HG02798 (cell line): ENCODE results near the gene PPARA.
"Not testable (repeated sequence)": the region's sequence is repeated elsewhere in the genome, so short reads cannot be mapped to it uniquely, and the experiment has no call there.

Source experiments
- ATAC-seq: cut with Tn5 transposase; IDR thresholded peaks from one replicate; pipeline ENCODE4 v1.9.1; 2021; ENCODE audit warnings: mild to moderate bottlenecking; ENCODE audit not compliant: unreplicated experiment, poor library complexity

Gene PPARA

GRCh38 chr22:46264520-46264919 lies 114.2 kb downstream of the PPARA start:
- ATAC-seq, result not testable (repeated sequence)

GRCh38 chr22:46265627-46266026 lies 115.3 kb downstream of the PPARA start:
- ATAC-seq, result not testable (repeated sequence)

- ATAC-seq, result peak; percentile 79
Measured at GRCh38 chr22:46267431-46268279, 117.3 kb downstream of the PPARA start, which contains the start of gene TTC38. Gene TTC38, plus strand, starts transcription at chr22:46268008. Its CDS starts 32 bp downstream, at chr22:46268040.

- no peak for ATAC-seq
Measured at GRCh38 chr22:46269564-46269963, 119.2 kb downstream of the PPARA start.

GRCh38 chr22:46272196-46272595 lies 121.9 kb downstream of the PPARA start:
- no peak for ATAC-seq

GRCh38 chr22:46272762-46273431 lies 122.6 kb downstream of the PPARA start:
- ATAC-seq, result no peak

GRCh38 chr22:46273432-46274148 lies 123.3 kb downstream of the PPARA start:
- ATAC-seq, result no peak

GRCh38 chr22:46274381-46274780 lies 124.1 kb downstream of the PPARA start:
- no peak for ATAC-seq

- ATAC-seq, result no peak
Measured at GRCh38 chr22:46275455-46276122, 125.3 kb downstream of the PPARA start.

- ATAC-seq, result no peak
Measured at GRCh38 chr22:46276563-46276962, 126.2 kb downstream of the PPARA start.

GRCh38 chr22:46278656-46279645 lies 128.6 kb downstream of the PPARA start:
- no peak for ATAC-seq

GRCh38 chr22:46280063-46280817 lies 129.9 kb downstream of the PPARA start:
- ATAC-seq, result no peak

GRCh38 chr22:46280999-46281623 lies 130.8 kb downstream of the PPARA start:
- peak; percentile 56 for ATAC-seq

GRCh38 chr22:46281866-46282678 lies 131.7 kb downstream of the PPARA start:
- ATAC-seq, result no peak

- no peak for ATAC-seq
Measured at GRCh38 chr22:46286006-46286405, 135.7 kb downstream of the PPARA start.

- ATAC-seq, result no peak
Measured at GRCh38 chr22:46286941-46287872, 136.9 kb downstream of the PPARA start.
